ENCODE results near the gene THEM5.

- TF ChIP-seq CTCF (optimal IDR thresholded peaks at IDR 0.05 in 1 of 3, IDR thresholded peaks at IDR 0.05 in 1 of 3, conservative IDR thresholded peaks at IDR 0.05 in 1 of 3; ENCODE audit: extremely low read depth in 1 of 3, insufficient read depth in 2 of 3, low read length in 3 of 3) (no peak), EZH2 (IDR thresholded peaks at IDR 0.05; ENCODE audit: low read length) (no peak)
Observed at GRCh38 chr1:151803164-151803563, 50.3 kb downstream of the THEM5 start.
